ENCODE results near the gene PIK3R5.
A peak's percentile ranks its signal among the peaks of the same experiment; 100 is the strongest.

Gene PIK3R5

DNA sequence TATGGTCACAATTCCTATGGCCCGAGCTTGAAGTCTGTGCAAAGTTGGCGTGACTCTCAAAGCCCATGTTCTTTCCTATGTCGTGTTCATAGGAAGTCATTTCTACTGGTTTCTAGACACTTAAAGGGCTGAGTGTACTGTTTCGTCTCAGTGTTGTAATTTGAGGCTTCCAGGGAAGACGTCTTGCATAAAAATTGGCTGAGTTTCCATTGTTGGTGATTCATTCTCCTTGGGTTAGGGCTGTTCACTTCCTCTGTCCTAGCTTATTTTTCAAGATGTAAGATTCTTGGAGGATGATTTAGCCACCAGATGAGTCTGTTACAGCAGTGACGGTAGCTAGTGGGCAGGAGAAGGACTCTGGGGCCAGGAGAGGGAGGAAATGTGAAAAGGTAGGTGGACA is 43.1 kb downstream of the PIK3R5 start:
- peak in 1 of 2 donors; percentile 49 for DNase-seq

DNA sequence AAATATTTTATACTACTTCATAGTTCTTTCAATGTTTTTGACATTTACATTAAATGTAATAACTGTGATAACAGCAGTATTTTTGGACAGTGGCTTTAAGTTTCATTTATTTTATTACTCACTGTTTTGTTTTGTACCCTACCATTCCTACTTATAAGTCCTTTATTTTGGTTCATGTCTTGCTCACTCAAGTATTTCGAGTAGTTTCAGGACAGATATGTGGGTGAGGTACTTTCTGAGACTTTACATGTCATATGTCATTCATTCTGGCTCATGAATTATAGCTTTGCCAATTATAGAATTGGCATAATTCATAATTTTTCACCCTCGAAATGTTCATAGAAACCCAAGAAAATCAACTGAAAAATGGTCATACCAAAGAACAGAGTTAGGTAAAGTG is 44.4 kb downstream of the PIK3R5 start:
- DNase-seq: no peak

DNA sequence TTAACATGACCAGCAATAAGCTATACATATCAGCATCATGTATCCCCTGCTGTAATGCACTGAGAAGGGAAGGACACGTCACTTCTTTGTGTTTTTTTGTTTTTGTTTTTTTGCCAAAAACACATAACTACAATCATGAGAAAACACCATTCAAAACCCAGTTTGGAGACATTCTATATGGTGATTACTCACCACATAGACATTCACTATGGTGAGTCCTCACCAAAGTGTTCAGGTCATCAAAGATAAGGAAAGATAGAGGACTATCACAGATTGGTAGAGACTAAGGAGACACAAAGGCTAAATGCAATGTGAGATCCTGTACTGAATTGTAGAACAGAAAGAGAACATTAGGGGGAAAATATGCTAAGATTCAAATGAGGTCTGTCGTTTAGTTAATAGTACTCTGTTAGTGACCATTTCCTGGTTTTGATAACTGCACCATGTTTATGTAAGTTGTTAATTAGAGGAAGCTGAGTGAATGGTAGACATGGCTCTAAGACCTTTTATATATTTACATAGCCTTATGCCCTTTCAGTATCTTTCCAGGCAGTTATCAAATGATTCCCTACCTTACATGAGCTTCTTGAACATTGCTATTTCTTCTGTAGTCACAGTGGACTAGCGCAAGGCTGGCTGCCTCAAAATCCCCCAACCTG is 46.6 kb downstream of the PIK3R5 start:
- DNase-seq: no peak

DNA sequence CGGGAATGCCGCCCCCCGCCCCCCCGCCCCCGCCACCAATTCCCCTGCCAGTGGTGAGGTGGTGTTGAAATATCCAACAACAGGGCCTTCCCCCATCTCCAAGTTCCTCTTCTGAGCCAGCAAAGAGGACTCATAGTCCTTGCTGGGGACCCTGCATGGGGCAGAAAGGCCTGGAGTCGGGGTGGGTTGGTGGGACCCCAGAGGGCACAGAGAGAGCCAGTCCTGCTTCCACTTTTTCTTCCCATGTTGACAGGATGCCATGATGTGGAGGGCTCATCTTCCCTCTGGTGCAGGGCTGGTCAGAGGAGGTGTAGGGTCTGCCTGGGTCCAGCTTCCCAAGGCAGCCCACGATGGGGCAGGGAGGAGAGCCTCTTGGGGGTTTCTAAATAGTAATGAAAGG is 49.0 kb downstream of the PIK3R5 start:
- peak in 1 of 2 donors; percentile 39 for DNase-seq

DNA sequence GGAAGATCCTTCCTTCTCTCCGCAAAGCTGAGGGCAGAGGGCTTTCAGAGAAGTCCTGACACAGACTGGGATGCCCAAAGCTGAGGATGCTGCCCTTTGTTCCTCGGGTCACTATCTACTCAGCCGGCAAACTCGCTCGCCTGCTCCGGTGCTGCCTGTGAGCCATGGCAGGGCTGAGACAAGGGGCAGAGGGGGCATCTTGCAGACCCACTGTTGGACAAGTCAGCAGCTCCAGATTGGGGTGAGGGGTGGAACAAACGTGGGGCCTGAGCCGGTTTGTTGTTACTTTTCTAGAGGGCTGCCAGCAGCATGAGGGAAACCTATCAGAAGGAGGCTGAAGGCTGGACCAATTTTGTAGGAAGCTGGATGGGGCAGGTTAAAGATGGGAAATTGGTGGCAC is 51.0 kb downstream of the PIK3R5 start:
- no peak for DNase-seq

DNA sequence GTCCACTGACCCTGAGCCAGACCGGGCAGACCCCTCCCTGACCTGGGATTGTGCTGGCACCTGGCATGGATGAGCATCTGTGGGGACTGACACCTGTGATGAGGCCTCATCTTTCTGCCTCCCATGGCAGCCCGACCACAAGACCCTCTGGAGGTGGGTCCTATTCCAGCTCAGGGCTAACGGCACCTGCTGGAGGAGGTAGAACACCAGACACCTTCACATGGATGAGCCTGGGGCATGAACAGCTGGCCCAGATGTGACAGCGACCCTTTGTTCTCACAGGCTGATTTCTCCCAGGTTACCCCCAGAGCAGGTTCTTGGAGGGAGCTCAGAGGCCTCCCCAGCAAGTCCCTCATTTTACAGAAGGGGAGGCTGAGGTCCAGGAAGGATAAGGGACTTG is 51.6 kb downstream of the PIK3R5 start:
- no peak for DNase-seq

DNA sequence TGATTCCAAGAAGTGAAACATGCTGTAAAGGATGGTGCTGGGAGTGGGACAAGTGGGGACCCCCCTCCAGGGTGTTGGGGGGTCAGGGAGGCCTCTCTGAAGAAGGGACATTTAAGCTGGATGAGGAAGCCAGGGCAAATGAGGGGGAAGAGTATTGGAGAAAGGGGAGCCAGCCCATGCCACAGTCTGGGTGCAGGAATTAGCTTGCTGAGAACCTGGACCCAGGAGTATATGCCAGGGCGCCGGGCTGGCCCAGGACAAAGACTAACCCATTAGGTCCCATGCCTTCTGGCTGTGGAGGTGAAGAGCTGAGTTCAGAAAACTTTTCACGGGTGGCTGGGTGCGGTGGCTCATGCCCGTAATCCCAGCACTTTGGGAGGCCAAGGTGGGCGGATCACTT is 52.4 kb downstream of the PIK3R5 start:
- DNase-seq: no peak

DNA sequence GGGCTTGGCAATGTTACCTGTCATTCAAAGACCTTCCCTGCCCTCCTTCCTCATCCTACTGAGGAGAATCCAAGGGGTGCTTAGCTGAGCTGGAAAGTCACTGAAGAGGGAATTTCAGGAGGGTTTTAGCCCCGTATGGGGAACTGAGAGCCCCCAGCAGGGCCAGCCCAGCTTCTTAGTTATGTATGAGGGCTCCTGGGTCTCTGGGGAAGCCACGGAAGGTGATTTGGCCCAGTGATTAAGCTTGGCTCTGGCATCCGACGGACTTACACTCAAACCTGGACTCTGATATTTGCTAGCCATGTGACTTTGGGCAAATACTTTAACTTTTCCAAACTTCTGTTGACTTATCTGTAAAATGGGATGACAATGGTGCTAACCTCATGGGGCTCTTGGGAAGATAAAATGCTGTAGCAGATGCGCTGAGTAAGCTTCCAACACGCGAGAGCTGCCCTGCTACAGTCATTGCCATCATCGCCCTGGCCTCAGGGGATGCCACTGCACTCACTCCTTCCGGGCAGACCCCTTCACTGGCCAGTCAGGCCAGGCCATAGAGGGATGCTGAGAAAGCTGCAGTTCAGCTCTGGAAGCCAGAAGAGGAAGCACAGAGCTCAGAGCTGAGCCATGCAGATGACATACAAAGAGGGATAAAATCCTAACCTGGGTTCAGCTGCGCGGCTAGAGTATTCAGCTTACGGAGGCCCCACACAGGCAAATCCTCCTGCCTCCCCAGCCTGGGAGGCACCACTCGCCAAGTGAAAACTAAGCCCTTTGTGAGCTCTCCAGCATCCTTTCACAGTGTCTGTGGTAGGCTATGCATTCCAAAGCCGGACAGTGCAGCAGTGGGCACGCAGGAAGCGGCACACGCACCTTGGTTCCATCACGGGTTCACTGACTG is 53.2 kb downstream of the PIK3R5 start:
- DNase-seq: no peak

DNA sequence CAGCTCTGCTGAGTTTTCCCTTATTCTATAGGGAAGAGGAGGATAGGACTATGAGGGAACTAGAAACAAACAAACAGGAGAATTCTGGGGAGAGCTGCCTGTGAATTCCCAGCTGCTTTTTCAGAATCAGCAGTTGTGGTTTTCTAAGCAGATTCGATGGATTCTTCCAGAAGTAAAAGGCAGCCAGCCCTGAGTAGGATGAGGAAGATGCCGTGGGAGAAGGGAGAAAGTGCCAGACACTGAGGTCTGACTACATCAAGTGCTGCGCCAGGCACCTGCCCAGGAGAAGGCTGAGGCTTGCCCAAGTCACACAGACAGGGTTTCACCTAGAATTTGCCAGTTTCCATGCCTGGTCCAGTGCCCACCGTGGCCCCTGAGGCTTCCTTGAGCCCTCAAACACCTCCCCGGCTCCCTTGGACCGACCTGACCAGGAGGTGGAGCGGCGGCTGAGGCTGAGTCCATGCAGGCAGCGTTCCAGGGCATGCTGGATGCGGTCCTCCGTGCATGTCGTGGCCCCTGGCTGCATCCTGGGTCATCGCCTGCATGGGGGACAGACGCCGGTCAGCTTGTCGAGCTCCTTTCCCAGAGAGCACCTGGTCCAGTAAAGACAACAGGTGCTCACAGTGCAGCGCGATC is 54.4 kb downstream of the PIK3R5 start:
- DNase-seq: no peak

DNA sequence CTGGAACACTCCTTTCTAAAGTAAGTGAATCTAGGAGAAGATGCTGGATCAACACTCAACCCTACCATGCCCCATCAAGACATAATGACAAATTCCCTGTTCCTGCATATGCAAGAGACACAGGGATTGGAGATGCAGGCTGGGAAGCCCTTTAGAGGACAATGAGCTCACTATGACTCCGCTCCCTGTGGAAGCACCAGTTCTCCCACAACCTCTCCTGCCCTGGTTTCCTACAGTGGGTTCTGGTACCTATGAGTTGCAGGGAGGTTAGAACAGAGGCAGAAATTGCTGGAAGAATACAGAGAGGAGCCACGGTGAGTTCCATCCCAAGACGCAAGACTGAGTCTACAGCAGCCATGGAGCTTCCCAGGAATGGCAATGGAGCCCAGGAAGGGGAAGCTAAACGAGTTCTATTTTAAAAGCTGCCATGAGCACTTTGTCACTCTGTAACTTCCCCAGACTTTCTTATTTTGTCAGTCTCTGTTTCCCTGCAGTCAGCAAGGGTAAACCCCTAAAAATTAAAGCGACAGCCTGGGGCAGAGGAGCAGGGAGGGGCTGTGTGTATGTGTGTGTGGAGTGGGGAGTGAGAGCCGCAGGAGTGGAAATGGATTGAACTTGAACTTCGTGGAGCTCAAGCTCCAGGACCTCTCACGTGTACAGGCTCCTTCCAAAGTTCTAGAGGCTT is 55.8 kb downstream of the PIK3R5 start:
- no peak for DNase-seq

DNA sequence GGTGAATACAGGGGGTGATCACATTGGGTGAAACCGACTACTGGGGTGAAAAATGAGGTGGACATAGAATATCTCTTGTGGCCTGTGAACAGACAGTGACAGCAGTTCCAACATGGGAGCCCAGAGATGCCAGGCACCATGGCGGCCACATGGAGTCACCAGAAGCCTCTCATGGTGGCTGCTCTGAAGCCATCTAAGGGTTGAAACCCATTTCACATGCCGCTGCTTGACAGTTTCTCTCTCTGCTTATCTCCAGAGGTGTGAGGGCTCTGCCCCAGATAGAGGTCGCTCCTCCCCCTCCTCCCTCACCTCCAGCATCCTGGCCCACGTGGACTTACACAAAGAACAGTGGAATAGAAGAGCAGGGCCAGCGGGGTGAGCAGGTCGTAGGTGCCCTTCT is 60.2 kb downstream of the PIK3R5 start:
- DNase-seq: peak; percentile 18 to 31

DNA sequence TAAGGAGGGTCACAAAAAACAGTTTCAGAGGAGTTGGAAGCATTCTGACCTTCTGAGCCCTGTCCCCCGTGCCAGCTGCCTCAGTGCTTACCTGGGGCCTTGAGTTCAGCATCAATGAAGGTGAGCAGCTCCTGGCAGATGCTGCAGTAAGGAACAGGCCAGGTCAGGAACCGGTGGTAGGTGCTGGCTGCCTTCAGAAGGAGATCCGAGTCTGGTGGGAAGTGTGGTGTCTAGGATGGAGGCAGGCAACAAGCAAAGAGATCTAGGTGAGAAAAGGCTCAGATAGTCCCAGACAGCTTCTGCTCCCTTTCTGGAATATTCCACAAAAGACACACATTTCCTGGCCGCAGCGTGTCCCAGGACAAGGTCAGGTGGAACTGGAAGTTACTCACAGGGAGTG is 60.8 kb downstream of the PIK3R5 start:
- DNase-seq: no peak

DNA sequence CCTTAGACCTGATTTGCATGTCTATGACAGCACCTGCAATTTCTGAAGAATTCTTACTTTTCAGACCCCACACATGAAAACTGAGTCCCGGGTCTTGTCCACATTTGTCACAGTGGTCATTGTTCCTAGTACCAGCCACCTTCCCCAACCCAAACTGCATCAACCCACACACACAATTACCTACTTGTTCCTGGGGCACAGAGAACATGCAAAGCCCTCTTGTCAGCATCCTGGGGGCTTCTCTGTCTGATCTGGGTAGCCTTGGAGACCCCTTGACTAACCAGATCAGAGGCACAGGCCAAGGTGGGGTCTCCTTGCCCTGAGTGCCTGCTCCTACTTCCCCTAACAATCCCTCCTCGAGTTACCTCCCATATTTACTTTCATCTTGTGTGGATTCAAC is 61.3 kb downstream of the PIK3R5 start:
- no peak for DNase-seq

DNA sequence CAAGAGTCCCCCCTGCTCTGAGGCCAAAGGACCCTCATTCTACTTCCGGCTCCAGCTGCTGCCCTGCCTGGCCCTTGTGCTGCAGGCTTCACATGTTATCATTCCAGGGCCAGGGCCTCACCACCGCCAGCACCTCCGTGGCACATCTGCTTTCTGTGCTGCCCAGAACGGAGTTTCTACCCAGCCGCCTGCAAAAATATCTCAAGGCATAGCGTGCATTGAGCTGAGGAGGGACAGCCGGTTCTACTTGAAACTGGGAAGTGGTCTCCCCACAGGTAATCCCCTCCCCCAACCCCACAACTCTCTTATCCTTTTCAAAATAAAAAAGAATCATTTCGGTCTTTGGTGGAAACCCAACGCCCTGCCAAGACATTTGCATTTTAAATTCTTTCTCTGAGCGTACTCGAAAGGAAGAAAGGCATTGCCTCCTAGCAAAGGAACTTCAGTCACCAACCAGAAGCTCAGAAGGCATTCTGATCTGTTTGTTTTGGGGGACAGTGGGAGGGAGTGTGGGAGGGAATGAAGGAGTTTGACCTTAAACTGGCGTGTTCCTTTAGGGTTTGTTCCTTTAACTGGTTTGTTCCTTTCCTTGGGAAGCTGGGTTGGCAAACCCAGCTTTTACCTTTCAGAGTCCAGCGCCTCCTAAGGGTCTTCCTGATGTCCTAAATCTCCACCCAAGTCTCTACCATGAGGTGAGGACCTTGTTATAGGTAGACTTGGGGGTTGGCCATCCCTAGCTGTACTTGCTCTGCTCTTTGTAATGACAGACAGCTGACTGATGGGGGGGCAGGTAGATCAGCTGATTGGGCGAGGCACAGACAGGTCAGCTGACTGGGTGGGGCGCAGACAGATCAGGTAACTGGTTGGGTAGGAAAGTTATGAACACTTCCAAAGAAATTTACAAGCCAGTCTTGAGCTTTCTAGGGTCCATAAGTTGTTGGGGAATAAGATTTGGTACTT is 64.6 kb downstream of the PIK3R5 start:
- DNase-seq: peak; percentile 29 to 30

DNA sequence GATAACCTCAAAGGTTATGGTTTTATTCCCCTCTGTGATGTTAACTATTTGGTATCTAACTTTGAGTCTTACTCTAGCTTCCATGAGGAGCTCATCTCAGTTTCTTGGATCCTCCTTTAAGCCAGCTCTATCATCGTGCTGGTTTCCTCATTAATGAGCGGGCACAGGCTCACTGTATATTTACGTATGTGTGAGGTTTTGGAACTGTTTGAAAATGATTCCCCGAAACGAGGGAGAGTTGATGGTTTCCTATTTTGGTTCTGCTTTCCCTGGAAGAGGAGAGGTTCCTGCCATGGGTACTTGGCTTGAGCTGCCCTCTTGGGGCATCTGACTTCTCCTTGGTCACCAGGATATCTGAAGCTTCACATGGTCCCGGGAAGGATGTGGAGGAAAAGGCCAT is 65.3 kb downstream of the PIK3R5 start:
- DNase-seq: no peak

DNA sequence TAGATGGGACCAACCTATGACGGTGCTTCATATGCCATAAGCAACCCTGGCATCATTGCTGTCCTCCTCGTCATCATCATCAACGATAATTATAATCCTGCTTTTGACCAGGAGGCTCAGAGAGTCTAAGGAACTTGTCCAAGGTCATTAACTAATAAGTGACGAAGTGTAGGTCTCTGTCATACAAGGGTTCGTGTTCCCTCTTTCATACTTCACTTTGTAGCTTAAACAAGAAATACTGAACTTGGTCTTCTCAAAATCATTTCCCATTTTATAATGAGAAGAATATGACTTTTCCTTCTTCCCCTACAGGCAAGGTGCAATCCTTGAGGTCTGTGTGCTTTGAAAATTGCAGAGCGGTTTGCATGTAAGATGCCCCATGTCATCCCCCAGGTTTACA is 66.9 kb downstream of the PIK3R5 start:
- no peak for DNase-seq

DNA sequence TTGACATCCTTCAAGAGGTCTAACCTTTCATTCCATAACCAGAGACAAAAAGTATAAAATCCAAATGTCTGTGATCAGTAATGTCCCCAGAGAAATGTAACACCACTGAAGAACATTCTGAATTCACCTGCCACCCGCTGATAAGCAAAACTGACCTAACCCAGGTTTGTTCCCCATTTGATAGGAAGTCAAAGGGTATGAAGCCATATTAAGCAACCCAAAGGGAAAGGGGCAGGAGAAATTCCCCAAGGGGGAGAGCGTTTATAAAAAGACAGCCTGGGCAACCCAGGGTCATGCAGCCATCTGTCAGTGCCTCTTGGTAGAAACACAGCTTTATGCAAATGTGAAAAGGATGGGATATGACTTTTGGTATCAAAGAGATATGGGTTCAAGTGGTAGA is 67.4 kb downstream of the PIK3R5 start:
- DNase-seq: no peak

DNA sequence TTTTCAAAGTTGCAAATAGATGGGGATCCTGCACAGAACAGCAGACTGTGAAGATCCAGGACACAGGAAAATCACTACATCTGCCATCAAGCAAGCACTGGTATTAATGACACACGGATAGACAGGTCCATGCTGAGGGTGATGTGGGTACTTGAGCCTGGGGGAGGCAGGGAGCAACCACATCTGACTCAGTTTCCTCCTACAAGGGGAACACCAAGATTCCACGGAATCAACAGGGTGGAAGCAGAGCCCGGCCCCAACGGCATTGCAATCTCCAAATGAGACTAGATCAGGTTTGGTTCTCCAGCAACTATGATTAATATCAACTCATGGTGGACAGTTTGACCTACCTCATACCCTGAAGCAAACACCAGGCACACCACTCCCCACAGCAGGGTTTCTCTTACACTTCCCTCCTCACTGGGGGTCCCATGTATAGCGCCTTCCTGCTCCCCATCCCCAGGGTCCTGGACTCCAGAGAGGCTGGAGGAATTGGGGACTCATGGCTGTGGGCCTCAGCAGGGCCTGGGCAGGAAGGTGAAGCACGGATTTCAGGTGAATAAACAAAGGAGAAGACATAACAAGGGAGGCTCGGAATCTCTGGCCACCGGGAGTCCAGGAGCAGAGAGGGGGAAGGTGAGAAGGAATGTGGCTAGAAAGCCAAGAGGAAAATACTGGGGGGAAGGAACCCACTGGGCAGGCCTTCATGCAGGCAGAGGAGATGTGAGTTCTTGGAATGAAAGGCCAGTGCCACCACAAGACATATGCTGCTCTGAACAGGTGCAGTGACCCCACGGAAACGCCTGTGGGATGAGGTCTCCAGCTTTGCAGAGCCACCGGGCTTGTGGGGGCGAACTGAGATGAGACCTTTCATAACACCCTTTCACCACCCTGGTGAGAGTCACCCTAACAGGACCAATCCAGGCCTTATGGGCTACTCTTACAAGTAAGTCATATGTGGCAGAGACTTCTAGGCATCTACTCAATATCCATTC is 68.6 kb downstream of the PIK3R5 start:
- no peak for DNase-seq

DNA sequence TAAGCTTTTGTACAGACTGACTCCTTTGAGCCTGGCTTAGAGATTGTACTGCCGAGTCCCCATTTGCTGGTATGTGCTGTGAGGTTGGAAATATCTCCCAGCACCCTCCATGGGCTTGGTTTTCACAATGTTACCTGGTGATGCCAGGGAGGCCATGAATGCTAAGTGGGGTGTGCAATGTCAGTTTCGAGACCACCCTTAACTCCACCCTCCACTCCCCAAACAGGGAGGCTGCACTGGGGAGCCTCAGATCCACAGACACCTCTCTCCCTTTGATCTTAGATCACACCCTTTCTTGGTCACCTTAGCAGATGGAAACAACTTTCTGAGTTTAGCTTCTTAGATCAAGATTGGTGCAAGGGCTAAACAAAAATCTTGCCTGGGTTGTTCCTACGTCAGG is 69.4 kb downstream of the PIK3R5 start:
- DNase-seq: no peak

DNA sequence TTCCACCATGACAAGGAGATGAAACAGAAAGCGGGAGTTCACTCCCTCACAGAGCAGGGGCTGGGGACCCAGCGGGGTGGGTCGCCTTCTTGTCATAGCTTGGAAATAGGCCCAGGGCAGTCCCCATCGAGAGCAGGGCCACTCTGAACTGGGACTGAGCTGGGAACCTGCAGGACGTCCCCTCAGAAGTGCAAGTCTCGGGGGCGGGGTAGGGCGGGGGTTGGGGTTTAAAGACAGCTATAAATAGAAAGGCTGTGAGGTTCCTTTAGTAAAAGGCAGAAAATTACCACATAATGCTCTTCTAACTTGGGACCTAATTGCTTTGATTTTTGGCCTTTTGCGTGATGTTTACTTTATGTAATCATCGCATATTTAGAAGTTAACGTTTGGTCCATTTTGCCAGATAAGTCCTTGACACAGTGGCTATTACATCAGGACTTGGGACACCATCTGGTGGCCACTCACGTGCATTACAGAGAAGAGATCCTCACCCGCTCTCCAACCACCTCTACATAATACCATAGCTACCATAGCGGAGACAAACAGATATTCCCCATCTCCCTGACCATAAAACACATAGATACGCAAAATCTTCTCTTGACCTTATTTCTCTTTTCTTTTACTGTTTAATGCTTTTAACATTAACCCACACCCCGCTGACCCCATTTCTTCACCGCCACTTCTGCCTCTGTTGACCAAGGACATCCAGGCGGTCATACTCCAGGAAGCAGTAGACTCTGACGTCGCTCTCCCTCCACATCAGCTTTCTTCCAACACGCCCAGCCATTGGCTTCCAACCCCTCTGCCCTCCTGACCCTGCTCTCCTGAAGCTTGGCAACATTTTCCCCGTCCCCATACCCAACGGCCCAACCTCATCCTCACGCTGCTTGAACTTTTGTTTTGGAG is 70.6 kb downstream of the PIK3R5 start:
- DNase-seq: peak; percentile 62 to 69
